ENCODE measurements around the gene MCUB. TPM values are rescaled to one million over a fixed set of nuclear protein-coding genes. Genes with fewer than 3 reads are reported as not detected.

The MCUB gene
- total and polyA plus RNA-seq, 2 of the 13 experiments (the other 11 are each of a cell fraction or from before 2014, with no cell fraction given), result 0.95 to 2.2 TPM

GRCh38 chr4:109708990-109709389 is 148.9 kb downstream of the MCUB start (continued):
- TF ChIP-seq STAT6 (CRISPR knock-in tag; IDR thresholded peaks at IDR 0.05; ENCODE audit: borderline replicate concordance), result no peak

GRCh38 chr4:109713500-109713899 is 153.5 kb downstream of the MCUB start:
- ATAC-seq (no peak), FAIRE-seq (no peak), DNase-seq (ENCODE audit: low spot score) (no peak)
- Histone ChIP-seq H3K9me3 (ENCODE audit: low read length) (no peaks in the 10 kb centered on the region), H3K9ac (ENCODE audit: insufficient read depth, low read depth, low read length) (no peak overlapping the region), H3K4me1 (ENCODE audit: insufficient read depth, low read length) (no peaks in the 10 kb centered on the region), H3K4me3 (replicated peaks in 1 of 3; ENCODE audit: insufficient read depth in 1 of 3, low read depth in 2 of 3, low read length in 3 of 3) (no peak overlapping the region), H4K20me1 (ENCODE audit: insufficient read depth, low read length) (no peaks in the 10 kb centered on the region), H3K27me3 (ENCODE audit: control insufficient read depth in 1 of 2, insufficient read depth in 2 of 2, low read length in 2 of 2) (no peaks in the 10 kb centered on the region; a peak in 1 of 5 replicates), H3K36me3 (replicated peaks in 1 of 2; ENCODE audit: control insufficient read depth in 1 of 2, insufficient read depth in 2 of 2, low read length in 2 of 2) (peaks cover 0 to 22% of the 10 kb centered on the region in 2 experiments; a peak in 3 of 5 replicates), H3K4me2 (ENCODE audit: low read depth, low read length) (no peak overlapping the region), H3K27ac (ENCODE audit: extremely low read length, insufficient read depth, low read length) (no peak overlapping the region), H3K79me2 (ENCODE audit: insufficient read depth, low read length) (no peaks in the 10 kb centered on the region), H2AFZ (ENCODE audit: low read length) (no peak overlapping the region)
- in situ Hi-C loops (cut with HindIII; ENCODE audit: extremely low pct_ligation_motif_present, low pct_unique_long_range_greater_than_20kb) (no loop called here), intact Hi-C loops (cut with micrococcal nuclease; ENCODE audit: unreplicated experiment) (no loop called here)
- CTCF ChIA-PET (ENCODE audit: low intra/inter-chr PET ratio, low total read pairs), result no interaction called here
- WGBS (ENCODE audit: low lambda C conversion rate), result 100% methylated on average over 3 of the region's 3 CpGs
- POLR2A ChIA-PET, result no interaction called here
- BruUV-seq (replicated peaks), result no TSS peak
- TF ChIP-seq ZNF446 (CRISPR knock-in tag; IDR thresholded peaks at IDR 0.05) (no peak), BHLHE40 (IDR thresholded peaks at IDR 0.05; ENCODE audit: low read length) (no peak), SOX5 (CRISPR knock-in tag; IDR thresholded peaks at IDR 0.05; ENCODE audit: borderline replicate concordance) (no peak), ZBTB40 (IDR thresholded peaks at IDR 0.05) (no peak), ZBTB40 (CRISPR knock-in tag; IDR thresholded peaks at IDR 0.05) (no peak), ZNF530 (CRISPR knock-in tag; IDR thresholded peaks at IDR 0.05; ENCODE audit: low read depth) (no peak), ZXDC (CRISPR knock-in tag; IDR thresholded peaks at IDR 0.05) (no peak), RARA (CRISPR knock-in tag; IDR thresholded peaks at IDR 0.05) (no peak)
